SIG-M5 treated with dmso at 0.1 percent for 504 hours (cell line): ENCODE results near the gene CDKN2AIP.

Experiments
- DNase-seq: peaks from one replicate; lab custom pipeline; 2025; ENCODE audit not compliant: unreplicated experiment; lab: John Stamatoyannopoulos, UW

CDKN2AIP gene

GRCh38 chr4:183492791-183493222 is 48.4 kb downstream of the CDKN2AIP start:
- no peak for DNase-seq

- DNase-seq, result no peak
Measured at GRCh38 chr4:183493246-183493645, 48.8 kb downstream of the CDKN2AIP start.

- no peak for DNase-seq
Measured at GRCh38 chr4:183495184-183495583, 50.7 kb downstream of the CDKN2AIP start.
